ENCODE data around the gene PGC. TPM values are rescaled to one million over a fixed set of nuclear protein-coding genes. Genes with fewer than 3 reads are reported as not detected.

Gene PGC
- total RNA-seq, 4 donors from 2014 or later: 0.42 TPM; not detected in 3

GRCh38 chr6:41757271-41757670 is 10.1 kb upstream of the PGC start:
- 88 to 92% methylated on average over 6 of the region's 6 CpGs for WGBS, 2 donors
- no peak overlapping the region for H3K4me3 ChIP-seq (ENCODE audit: low read depth, poor library complexity, severe bottlenecking)
- no peak for DNase-seq (ENCODE audit: low spot score in 2 of 2)
- no peak for TF ChIP-seq POLR2A (IDR thresholded peaks at IDR 0.05)
- TF ChIP-seq, protein P1, sequence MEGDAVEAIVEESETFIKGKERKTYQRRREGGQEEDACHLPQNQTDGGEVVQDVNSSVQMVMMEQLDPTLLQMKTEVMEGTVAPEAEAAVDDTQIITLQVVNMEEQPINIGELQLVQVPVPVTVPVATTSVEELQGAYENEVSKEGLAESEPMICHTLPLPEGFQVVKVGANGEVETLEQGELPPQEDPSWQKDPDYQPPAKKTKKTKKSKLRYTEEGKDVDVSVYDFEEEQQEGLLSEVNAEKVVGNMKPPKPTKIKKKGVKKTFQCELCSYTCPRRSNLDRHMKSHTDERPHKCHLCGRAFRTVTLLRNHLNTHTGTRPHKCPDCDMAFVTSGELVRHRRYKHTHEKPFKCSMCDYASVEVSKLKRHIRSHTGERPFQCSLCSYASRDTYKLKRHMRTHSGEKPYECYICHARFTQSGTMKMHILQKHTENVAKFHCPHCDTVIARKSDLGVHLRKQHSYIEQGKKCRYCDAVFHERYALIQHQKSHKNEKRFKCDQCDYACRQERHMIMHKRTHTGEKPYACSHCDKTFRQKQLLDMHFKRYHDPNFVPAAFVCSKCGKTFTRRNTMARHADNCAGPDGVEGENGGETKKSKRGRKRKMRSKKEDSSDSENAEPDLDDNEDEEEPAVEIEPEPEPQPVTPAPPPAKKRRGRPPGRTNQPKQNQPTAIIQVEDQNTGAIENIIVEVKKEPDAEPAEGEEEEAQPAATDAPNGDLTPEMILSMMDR (IDR thresholded peaks at IDR 0.05): no peak
- intact Hi-C loops (cut with DNase I; ENCODE audit: low total_unique reads): no loop called here

GRCh38 chr6:41756354-41756753 is 9.2 kb upstream of the PGC start:
- DNase-seq (ENCODE audit: low spot score in 2 of 2): no peak
- 62 to 64% methylated on average over 11 to 13 of the region's 13 CpGs for WGBS, 2 donors
- intact Hi-C loops (cut with DNase I; ENCODE audit: low total_unique reads): no loop called here
- TF ChIP-seq POLR2A (IDR thresholded peaks at IDR 0.05): no peak
- TF ChIP-seq, protein P1 (IDR thresholded peaks at IDR 0.05): no peak
- no peak overlapping the region for H3K4me3 ChIP-seq (ENCODE audit: low read depth, poor library complexity, severe bottlenecking)

GRCh38 chr6:41755895-41756294 is 8.7 kb upstream of the PGC start:
- no peak for TF ChIP-seq POLR2A (IDR thresholded peaks at IDR 0.05)
- TF ChIP-seq, protein P1 (IDR thresholded peaks at IDR 0.05): no peak
- no peak overlapping the region for H3K4me3 ChIP-seq (ENCODE audit: low read depth, poor library complexity, severe bottlenecking)
- no peak for DNase-seq (ENCODE audit: low spot score in 2 of 2)
- intact Hi-C loops (cut with DNase I; ENCODE audit: low total_unique reads): no loop called here
- WGBS, 2 donors: 73 to 75% methylated on average over 4 of the region's 4 CpGs

- intact Hi-C loops (cut with DNase I; ENCODE audit: low total_unique reads): no loop called here
- TF ChIP-seq, protein P1 (IDR thresholded peaks at IDR 0.05): no peak
- no peak for TF ChIP-seq POLR2A (IDR thresholded peaks at IDR 0.05)
- no peak for DNase-seq (ENCODE audit: low spot score in 2 of 2)
- 95 to 97% methylated on average over 3 of the region's 3 CpGs for WGBS, 2 donors
- H3K4me3 ChIP-seq (ENCODE audit: low read depth, poor library complexity, severe bottlenecking): no peak overlapping the region
Observed at GRCh38 chr6:41750374-41750773, 3.2 kb upstream of the PGC start.

DNA sequence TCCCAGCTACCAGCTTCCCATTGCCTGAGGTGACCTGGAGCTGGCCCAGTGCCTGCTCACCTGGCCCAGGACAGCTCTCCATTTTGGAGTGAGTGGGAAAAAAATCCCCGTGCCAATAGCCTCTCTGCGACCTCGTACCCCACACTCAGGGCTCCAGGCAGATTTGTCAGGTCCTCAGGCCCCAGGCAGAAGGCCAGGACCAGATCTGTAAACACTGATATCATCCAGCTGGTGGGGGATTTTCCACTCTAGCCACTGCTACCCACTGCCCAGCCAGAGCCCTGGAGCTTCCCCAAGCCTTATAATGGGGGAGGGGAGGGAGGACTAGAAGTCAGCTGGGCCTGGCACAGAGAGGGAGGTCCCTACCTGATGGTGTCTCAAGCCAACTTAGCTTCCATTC is 1.3 kb upstream of the PGC start:
- 86 to 96% methylated on average over 3 of the region's 3 CpGs for WGBS, 2 donors
- H3K4me3 ChIP-seq (ENCODE audit: low read depth, poor library complexity, severe bottlenecking): no peak overlapping the region
- TF ChIP-seq, protein P1 (IDR thresholded peaks at IDR 0.05): no peak
- TF ChIP-seq POLR2A (IDR thresholded peaks at IDR 0.05): no peak
- no peak for DNase-seq (ENCODE audit: low spot score in 2 of 2)
- intact Hi-C loops (cut with DNase I; ENCODE audit: low total_unique reads): no loop called here

DNA sequence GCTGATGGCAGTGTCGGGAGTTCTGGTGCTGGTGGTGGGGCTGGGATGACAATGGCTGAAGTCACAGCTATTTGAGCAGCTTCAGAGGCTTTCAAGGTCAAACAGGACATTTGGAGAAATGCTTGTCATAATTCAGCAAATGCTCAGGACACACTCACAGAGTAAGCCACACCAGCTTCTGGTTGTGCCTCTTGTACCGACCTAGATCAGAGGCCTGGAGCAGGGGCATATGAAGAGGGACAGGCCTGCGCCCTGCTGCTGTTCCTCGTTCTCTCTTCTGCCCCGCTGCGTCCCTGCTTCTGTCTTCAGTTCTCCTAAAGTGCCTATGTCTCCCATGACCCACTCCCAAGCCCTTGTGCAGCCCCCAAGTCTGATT is 893 bp upstream of the PGC start:
- intact Hi-C loops (cut with DNase I; ENCODE audit: low total_unique reads): no loop called here
- TF ChIP-seq, protein P1 (IDR thresholded peaks at IDR 0.05): no peak
- TF ChIP-seq POLR2A (IDR thresholded peaks at IDR 0.05): no peak
- DNase-seq (ENCODE audit: low spot score in 2 of 2): no peak
- 88 to 95% methylated on average over 6 of the region's 6 CpGs for WGBS, 2 donors
- H3K4me3 ChIP-seq (ENCODE audit: low read depth, poor library complexity, severe bottlenecking): no peak overlapping the region
